NOMO-1 treated with dmso at 0.1 percent for 144 hours (cell line): Measurements from ENCODE around the gene CCR1.
"Not testable (repeated sequence)": the region's sequence is repeated elsewhere in the genome, so short reads cannot be mapped to it uniquely, and the experiment has no call there.

Experiments used
- DNase-seq: peaks from one replicate; lab custom pipeline; 2025; ENCODE audit not compliant: unreplicated experiment; lab: John Stamatoyannopoulos, UW

Gene CCR1

GRCh38 chr3:46184469-46184868 is 23.6 kb downstream of the CCR1 start:
- DNase-seq: no peak

- no peak for DNase-seq
Observed at GRCh38 chr3:46183330-46183729, 24.8 kb downstream of the CCR1 start.

- DNase-seq: no peak
Observed at GRCh38 chr3:46168583-46169345, 39.3 kb downstream of the CCR1 start.

- DNase-seq: no peak
Observed at GRCh38 chr3:46163556-46164041, 44.5 kb downstream of the CCR1 start.

GRCh38 chr3:46162975-46163555 is 45.0 kb downstream of the CCR1 start:
- DNase-seq: no peak

- DNase-seq: not testable (repeated sequence)
Observed at GRCh38 chr3:46157685-46158084, 50.4 kb downstream of the CCR1 start.

GRCh38 chr3:46154311-46154710 is 53.8 kb downstream of the CCR1 start:
- DNase-seq: no peak
